Cortex of kidney (tissue), 1 donor: Measurements from ENCODE around the gene ELMO1.
"Not testable (repeated sequence)": the region's sequence is repeated elsewhere in the genome, so short reads cannot be mapped to it uniquely, and the experiment has no call there.

Source experiments
- DNase-seq: peaks from one replicate; lab custom pipeline; 2025; lab: John Stamatoyannopoulos, UW

The ELMO1 gene

GRCh38 chr7:37186753-37187152, 261.9 kb downstream of the ELMO1 start:
- DNase-seq: no peak

- no peak for DNase-seq
Measured at GRCh38 chr7:37181550-37181932, 267.1 kb downstream of the ELMO1 start.

- no peak for DNase-seq
Measured at GRCh38 chr7:37180828-37181549, 267.7 kb downstream of the ELMO1 start.

- DNase-seq: no peak
Measured at GRCh38 chr7:37176079-37176478, 272.6 kb downstream of the ELMO1 start.

GRCh38 chr7:37174460-37174859, 274.2 kb downstream of the ELMO1 start:
- DNase-seq: no peak

GRCh38 chr7:37173670-37174069, 275.0 kb downstream of the ELMO1 start:
- DNase-seq: no peak

- no peak for DNase-seq
Measured at GRCh38 chr7:37162106-37162505, 286.6 kb downstream of the ELMO1 start.

- no peak for DNase-seq
Measured at GRCh38 chr7:37160656-37161055, 288.0 kb downstream of the ELMO1 start.

- DNase-seq: no peak
Measured at GRCh38 chr7:37153376-37153775, 295.3 kb downstream of the ELMO1 start.

- no peak for DNase-seq
Measured at GRCh38 chr7:37151741-37152413, 296.8 kb downstream of the ELMO1 start.

- no peak for DNase-seq
Measured at GRCh38 chr7:37150856-37151255, 297.8 kb downstream of the ELMO1 start.

- DNase-seq: no peak
Measured at GRCh38 chr7:37150180-37150579, 298.5 kb downstream of the ELMO1 start.

- no peak for DNase-seq
Measured at GRCh38 chr7:37149773-37150124, 298.9 kb downstream of the ELMO1 start.

GRCh38 chr7:37149051-37149772, 299.5 kb downstream of the ELMO1 start:
- no peak for DNase-seq

GRCh38 chr7:37145682-37146081, 303.0 kb downstream of the ELMO1 start:
- DNase-seq: no peak

- DNase-seq: no peak
Measured at GRCh38 chr7:37144423-37144822, 304.2 kb downstream of the ELMO1 start.

GRCh38 chr7:37142958-37143357, 305.7 kb downstream of the ELMO1 start:
- no peak for DNase-seq

- DNase-seq: no peak
Measured at GRCh38 chr7:37141742-37142141, 306.9 kb downstream of the ELMO1 start.

GRCh38 chr7:37133902-37134301, 314.8 kb downstream of the ELMO1 start:
- not testable (repeated sequence) for DNase-seq

GRCh38 chr7:37131855-37132254, 316.8 kb downstream of the ELMO1 start:
- DNase-seq: no peak

- no peak for DNase-seq
Measured at GRCh38 chr7:37129035-37129425, 319.6 kb downstream of the ELMO1 start.

- DNase-seq: no peak
Measured at GRCh38 chr7:37128327-37129034, 320.2 kb downstream of the ELMO1 start.
